GM21360 (cell line): Measurements from ENCODE around the gene MPZL1.

Source experiments
- ATAC-seq: cut with Tn5 transposase; IDR thresholded peaks from one replicate; pipeline ENCODE4 v1.9.1; 2021; ENCODE audit warnings: mild to moderate bottlenecking, moderate library complexity; ENCODE audit not compliant: unreplicated experiment

MPZL1 gene

GRCh38 chr1:167695147-167695546, 26.6 kb upstream of the MPZL1 start:
- ATAC-seq, result no peak

GRCh38 chr1:167695756-167696561, 25.8 kb upstream of the MPZL1 start:
- no peak for ATAC-seq

GRCh38 chr1:167697667-167698141, 24.1 kb upstream of the MPZL1 start:
- no peak for ATAC-seq

GRCh38 chr1:167698313-167698712, 23.5 kb upstream of the MPZL1 start:
- ATAC-seq, result no peak

- ATAC-seq, result no peak
Observed at GRCh38 chr1:167701510-167701909, 20.3 kb upstream of the MPZL1 start.

GRCh38 chr1:167703557-167703956, 18.2 kb upstream of the MPZL1 start:
- ATAC-seq, result no peak

- no peak for ATAC-seq
Observed at GRCh38 chr1:167704715-167705114, 17.1 kb upstream of the MPZL1 start.

GRCh38 chr1:167705250-167705649, 16.5 kb upstream of the MPZL1 start:
- ATAC-seq, result no peak

GRCh38 chr1:167706363-167706762, 15.4 kb upstream of the MPZL1 start:
- ATAC-seq, result no peak

GRCh38 chr1:167706931-167707877, 14.6 kb upstream of the MPZL1 start:
- ATAC-seq, result peak; percentile 55

GRCh38 chr1:167707942-167708341, 13.8 kb upstream of the MPZL1 start:
- no peak for ATAC-seq

- ATAC-seq, result no peak
Observed at GRCh38 chr1:167708940-167709389, 12.8 kb upstream of the MPZL1 start.

GRCh38 chr1:167710836-167711235, 10.9 kb upstream of the MPZL1 start:
- no peak for ATAC-seq

GRCh38 chr1:167711797-167712196, 10.0 kb upstream of the MPZL1 start:
- no peak for ATAC-seq

- ATAC-seq, result no peak
Observed at GRCh38 chr1:167713330-167714081, 8.3 kb upstream of the MPZL1 start.

- ATAC-seq, result peak; percentile 43
Observed at GRCh38 chr1:167714098-167714438, 7.7 kb upstream of the MPZL1 start.

GRCh38 chr1:167714439-167715156, 7.2 kb upstream of the MPZL1 start:
- ATAC-seq, result peak; percentile 36

GRCh38 chr1:167715157-167715999, 6.4 kb upstream of the MPZL1 start:
- ATAC-seq, result peak; percentile 34

- no peak for ATAC-seq
Observed at GRCh38 chr1:167716000-167716271, 5.8 kb upstream of the MPZL1 start.

- no peak for ATAC-seq
Observed at GRCh38 chr1:167717351-167717750, 4.4 kb upstream of the MPZL1 start.
